ENCODE results near the gene MARK3. TPM values are rescaled to one million over a fixed set of nuclear protein-coding genes. Genes with fewer than 3 reads are reported as not detected.

MARK3 gene
- total RNA-seq, 2 experiments from 2014 or later, result 68.4 to 69.2 TPM

DNA sequence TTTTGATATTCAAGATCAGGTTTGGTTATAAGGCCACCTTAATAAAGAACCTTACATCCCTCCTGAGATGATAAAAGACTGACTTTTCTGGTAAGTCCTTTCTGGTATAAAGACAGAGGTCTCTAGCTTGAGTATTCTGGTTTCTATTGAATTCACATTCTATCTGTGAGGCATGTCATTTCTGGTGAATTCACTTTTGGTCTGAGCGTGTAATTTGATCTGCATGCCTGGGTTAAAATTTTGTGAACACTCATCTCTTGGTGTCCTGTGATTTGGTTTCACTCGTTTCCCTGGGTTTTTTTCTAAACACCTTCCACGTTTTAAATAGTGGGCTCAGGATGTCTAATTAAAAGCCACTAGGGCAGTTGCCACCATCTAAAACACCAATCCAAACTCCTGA, 38.9 kb upstream of the MARK3 start:
- DNase-seq (no peak), ATAC-seq (no peak)
- H3K4me3 Mint-ChIP-seq, result no peak overlapping the region
- no peak overlapping the region for H3K27ac Mint-ChIP-seq
- peaks cover 32% of the 10 kb centered on the region for H3K36me3 Mint-ChIP-seq (ENCODE audit: low read depth)
- H3K27me3 Mint-ChIP-seq, result no peaks in the 10 kb centered on the region
- TF ChIP-seq, protein P1, sequence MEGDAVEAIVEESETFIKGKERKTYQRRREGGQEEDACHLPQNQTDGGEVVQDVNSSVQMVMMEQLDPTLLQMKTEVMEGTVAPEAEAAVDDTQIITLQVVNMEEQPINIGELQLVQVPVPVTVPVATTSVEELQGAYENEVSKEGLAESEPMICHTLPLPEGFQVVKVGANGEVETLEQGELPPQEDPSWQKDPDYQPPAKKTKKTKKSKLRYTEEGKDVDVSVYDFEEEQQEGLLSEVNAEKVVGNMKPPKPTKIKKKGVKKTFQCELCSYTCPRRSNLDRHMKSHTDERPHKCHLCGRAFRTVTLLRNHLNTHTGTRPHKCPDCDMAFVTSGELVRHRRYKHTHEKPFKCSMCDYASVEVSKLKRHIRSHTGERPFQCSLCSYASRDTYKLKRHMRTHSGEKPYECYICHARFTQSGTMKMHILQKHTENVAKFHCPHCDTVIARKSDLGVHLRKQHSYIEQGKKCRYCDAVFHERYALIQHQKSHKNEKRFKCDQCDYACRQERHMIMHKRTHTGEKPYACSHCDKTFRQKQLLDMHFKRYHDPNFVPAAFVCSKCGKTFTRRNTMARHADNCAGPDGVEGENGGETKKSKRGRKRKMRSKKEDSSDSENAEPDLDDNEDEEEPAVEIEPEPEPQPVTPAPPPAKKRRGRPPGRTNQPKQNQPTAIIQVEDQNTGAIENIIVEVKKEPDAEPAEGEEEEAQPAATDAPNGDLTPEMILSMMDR (IDR thresholded peaks at IDR 0.05), result no peak
- peaks cover 5% of the 10 kb centered on the region for H3K4me1 Mint-ChIP-seq (ENCODE audit: low read depth)
- ChIA-PET CTCF (interaction anchor here (1.7 to 1.9 kb wide), 2 partner anchors 8 to 44 kb away, joined by 4 to 7 read pairs; no protein-coding TSS in a partner anchor), POLR2A (interaction anchor here (1.1 to 7.5 kb wide), 2 partner anchors 12 to 53 kb away, joined by 5 to 95 read pairs; partner anchors contain the start of gene EIF5)
- no peaks in the 10 kb centered on the region for H3K9me3 Mint-ChIP-seq
- intact Hi-C loops (cut with micrococcal nuclease), result no loop called here

DNA sequence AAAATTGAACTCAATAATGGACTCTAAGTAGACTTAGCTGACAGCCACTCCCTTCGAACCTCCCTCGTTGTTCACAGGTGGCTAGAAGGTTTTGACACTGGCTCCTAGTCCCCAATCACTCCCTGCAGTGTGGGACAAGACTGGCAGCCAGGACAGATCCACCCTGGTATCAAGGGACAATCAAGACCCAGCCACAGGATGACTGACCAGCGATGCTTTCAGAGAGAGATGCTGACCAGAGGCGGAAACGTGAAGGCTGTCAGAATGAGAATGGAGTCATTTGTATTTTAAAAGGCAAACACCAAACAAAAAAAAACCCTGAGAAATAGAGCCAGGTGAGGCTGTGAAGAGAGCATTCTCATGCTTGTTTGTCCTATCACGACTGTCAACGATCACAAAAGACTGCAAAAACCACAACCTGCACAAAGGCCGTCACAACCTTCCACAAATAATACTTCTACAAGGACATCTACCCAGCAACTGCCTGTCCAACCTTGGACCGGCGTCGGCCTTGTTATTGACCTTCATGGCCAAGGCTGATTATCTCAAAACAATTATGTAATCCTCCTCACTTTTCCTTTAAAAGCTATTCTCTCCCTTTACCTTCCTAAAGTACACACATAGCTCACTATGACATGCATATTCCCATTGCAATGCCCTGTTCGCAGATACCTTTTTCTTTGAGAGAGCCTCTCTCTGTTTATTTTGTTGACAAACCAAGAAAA, 38.0 kb upstream of the MARK3 start:
- H3K36me3 Mint-ChIP-seq (ENCODE audit: low read depth), result peaks cover 22% of the 10 kb centered on the region
- no peak overlapping the region for H3K4me3 Mint-ChIP-seq
- no peaks in the 10 kb centered on the region for H3K27me3 Mint-ChIP-seq
- CTCF ChIA-PET, result interaction anchor here (1.9 kb wide), 1 partner anchor 43 kb away, joined by 4 read pairs; no protein-coding TSS in a partner anchor
- no peak for ATAC-seq
- no peak for DNase-seq
- POLR2A ChIA-PET, result interaction anchor here (1.1 to 7.5 kb wide), 2 partner anchors 13 to 52 kb away, joined by 5 to 95 read pairs; partner anchors contain the start of gene EIF5
- intact Hi-C loops (cut with micrococcal nuclease), result no loop called here
- H3K27ac Mint-ChIP-seq, result no peak overlapping the region
- H3K9me3 Mint-ChIP-seq, result no peaks in the 10 kb centered on the region
- H3K4me1 Mint-ChIP-seq (ENCODE audit: low read depth), result peaks cover under 1% of the 10 kb centered on the region
- TF ChIP-seq, protein P1 (IDR thresholded peaks at IDR 0.05), result no peak

DNA sequence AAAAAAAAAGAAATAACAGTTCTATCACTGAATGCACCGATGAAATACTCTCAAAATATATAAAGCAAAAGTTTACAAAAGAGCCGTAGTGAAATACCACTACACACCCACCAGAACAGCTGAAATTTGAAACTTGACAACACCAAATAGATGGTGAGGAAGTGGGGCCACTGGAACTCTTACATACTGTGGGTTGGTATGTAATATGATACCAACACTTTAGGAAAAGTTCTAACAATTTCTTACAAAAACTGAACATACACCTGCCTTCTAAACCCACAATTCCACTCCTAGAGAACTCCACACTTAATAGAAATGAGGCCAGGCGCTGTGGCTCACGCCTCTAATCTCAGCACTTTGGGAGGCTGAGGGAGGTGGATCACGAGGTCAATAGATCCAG, 37.1 kb upstream of the MARK3 start:
- TF ChIP-seq, protein P1 (IDR thresholded peaks at IDR 0.05), result no peak
- H3K4me3 Mint-ChIP-seq, result no peak overlapping the region
- peaks cover 14% of the 10 kb centered on the region for H3K36me3 Mint-ChIP-seq (ENCODE audit: low read depth)
- ATAC-seq (no peak), DNase-seq (no peak)
- intact Hi-C loops (cut with micrococcal nuclease), result no loop called here
- H3K9me3 Mint-ChIP-seq, result no peaks in the 10 kb centered on the region
- POLR2A ChIA-PET, result interaction anchor here (7.5 kb wide), 1 partner anchor 13 kb away, joined by 95 read pairs; the partner anchor contains the start of gene EIF5
- CTCF ChIA-PET, result interaction anchor here (1.9 kb wide), 1 partner anchor 42 kb away, joined by 4 read pairs; no protein-coding TSS in a partner anchor
- H3K4me1 Mint-ChIP-seq (ENCODE audit: low read depth), result no peaks in the 10 kb centered on the region
- H3K27me3 Mint-ChIP-seq, result no peaks in the 10 kb centered on the region
- no peak overlapping the region for H3K27ac Mint-ChIP-seq

DNA sequence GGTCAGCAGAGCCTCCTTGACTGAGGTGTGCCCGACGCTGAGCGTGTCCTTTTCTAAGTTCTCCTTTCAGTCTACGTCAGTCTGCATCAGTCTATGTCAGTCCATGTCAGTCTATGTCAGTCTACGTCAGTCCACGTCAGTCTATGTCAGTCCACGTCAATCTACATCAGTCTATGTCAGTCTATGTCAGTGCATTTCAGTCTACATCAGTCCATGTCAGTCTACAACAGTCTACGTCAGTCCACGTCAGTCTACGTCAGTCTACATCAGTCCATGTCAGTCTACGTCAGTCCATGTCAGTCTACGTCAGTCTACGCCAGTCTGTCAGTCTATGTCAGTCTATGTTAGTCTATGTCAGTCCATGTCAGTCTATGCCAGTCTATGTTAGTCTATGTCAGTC, 35.2 kb upstream of the MARK3 start:
- no peak overlapping the region for H3K4me3 Mint-ChIP-seq
- intact Hi-C loops (cut with micrococcal nuclease), result no loop called here
- POLR2A ChIA-PET, result no interaction called here
- CTCF ChIA-PET, result no interaction called here
- no peaks in the 10 kb centered on the region for H3K4me1 Mint-ChIP-seq (ENCODE audit: low read depth)
- DNase-seq, result no peak
- peaks cover 3% of the 10 kb centered on the region for H3K27me3 Mint-ChIP-seq
- H3K27ac Mint-ChIP-seq, result no peak overlapping the region
- no peaks in the 10 kb centered on the region for H3K9me3 Mint-ChIP-seq
- no peak for ATAC-seq
- peaks cover 2% of the 10 kb centered on the region for H3K36me3 Mint-ChIP-seq (ENCODE audit: low read depth)
- TF ChIP-seq, protein P1 (IDR thresholded peaks at IDR 0.05), result no peak

DNA sequence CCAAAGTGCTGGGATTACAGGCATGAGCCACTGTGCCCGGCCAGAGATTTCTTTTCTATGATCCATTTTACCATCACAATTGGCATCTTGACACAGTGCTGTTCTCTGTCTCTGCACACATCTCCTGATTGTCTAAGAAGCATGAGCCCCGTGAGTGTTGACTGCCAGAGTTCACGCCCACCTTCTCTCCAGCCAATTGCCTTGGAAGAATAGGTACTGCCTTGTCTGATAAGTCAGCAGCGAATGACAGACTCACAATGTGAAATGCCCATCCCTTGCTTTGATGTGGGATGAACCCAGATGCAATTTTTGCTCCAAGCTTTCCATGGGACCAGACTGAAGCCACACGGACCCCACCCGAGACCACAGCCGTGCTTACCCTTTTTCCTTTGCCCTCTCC, 31.9 kb upstream of the MARK3 start:
- DNase-seq, result no peak
- CTCF ChIA-PET, result interaction anchor here (2.5 kb wide), 1 partner anchor 10 kb away, joined by 11 read pairs; no protein-coding TSS in a partner anchor
- H3K36me3 Mint-ChIP-seq (ENCODE audit: low read depth), result no peaks in the 10 kb centered on the region
- TF ChIP-seq, protein P1 (IDR thresholded peaks at IDR 0.05), result no peak
- no peak overlapping the region for H3K4me3 Mint-ChIP-seq
- intact Hi-C loops (cut with micrococcal nuclease), result no loop called here
- no peak for ATAC-seq
- peaks cover 2% of the 10 kb centered on the region for H3K4me1 Mint-ChIP-seq (ENCODE audit: low read depth)
- peaks cover 4% of the 10 kb centered on the region for H3K27me3 Mint-ChIP-seq
- H3K27ac Mint-ChIP-seq, result no peak overlapping the region
- POLR2A ChIA-PET, result interaction anchor here (3.9 kb wide), 1 partner anchor 10 kb away, joined by 29 read pairs; no protein-coding TSS in a partner anchor
- H3K9me3 Mint-ChIP-seq, result no peaks in the 10 kb centered on the region
